GM20000 (cell line): ENCODE measurements around the gene FGD3.

Experiments used
- DNase-seq: peaks from one replicate; pipeline ENCODE4 v3.0.0; 2012; ENCODE audit warnings: low spot score
- CTCF ChIP-seq: IDR thresholded peaks from 2 replicates; pipeline ENCODE4 v1.5.1; 2012; ENCODE audit warnings: mild to moderate bottlenecking, control low read depth; ENCODE audit errors: extremely low read depth, missing control alignments

The FGD3 gene

GRCh38 chr9:92934321-92934720 lies 13.0 kb upstream of the FGD3 start:
- no peak for DNase-seq
- no peak for TF ChIP-seq CTCF

- no peak for DNase-seq
- no peak for TF ChIP-seq CTCF
These were observed 9.3 kb upstream of the FGD3 start for GRCh38 chr9:92938025-92938424.

GRCh38 chr9:92941861-92942260 lies 5.5 kb upstream of the FGD3 start:
- no peak for TF ChIP-seq CTCF
- no peak for DNase-seq

GRCh38 chr9:92942688-92943616 lies 4.4 kb upstream of the FGD3 start:
- no peak for TF ChIP-seq CTCF
- no peak for DNase-seq

GRCh38 chr9:92944921-92945320 lies 2.4 kb upstream of the FGD3 start:
- DNase-seq = no peak
- no peak for TF ChIP-seq CTCF

GRCh38 chr9:92945796-92946195 lies 1.5 kb upstream of the FGD3 start:
- no peak for TF ChIP-seq CTCF
- no peak for DNase-seq

GRCh38 chr9:92948038-92948534 lies 763 bp downstream of the FGD3 start:
- no peak for TF ChIP-seq CTCF
- DNase-seq = no peak
